Measurements from ENCODE around the gene CNGB1. TPM values are rescaled to one million over a fixed set of nuclear protein-coding genes. Genes with fewer than 3 reads are reported as not detected.

The CNGB1 gene
- total and polyA plus RNA-seq, 4 donors, result under 0.01 TPM; not detected in 2

- Histone ChIP-seq H3K4me3 (ENCODE audit: low read depth in 1 of 3, low read length in 3 of 3) (no peak overlapping the region), H3K9ac (ENCODE audit: low read depth in 1 of 2, low read length in 2 of 2) (no peak overlapping the region), H3K36me3 (ENCODE audit: control insufficient read depth in 4 of 4, insufficient read depth in 3 of 4, low read depth in 1 of 4, low read length in 3 of 4) (no peaks in the 10 kb centered on the region), H3K9me3 (ENCODE audit: control insufficient read depth in 4 of 4, low read length in 3 of 4) (no peaks in the 10 kb centered on the region), H3K27me3 (ENCODE audit: control insufficient read depth in 4 of 4, insufficient read depth in 4 of 4, low read length in 3 of 4) (no peaks in the 10 kb centered on the region), H3K27ac (ENCODE audit: low read depth in 1 of 2, low read length in 2 of 2) (no peak overlapping the region), H3K4me1 (ENCODE audit: control insufficient read depth in 4 of 4, insufficient read depth in 4 of 4, low read length in 3 of 4) (no peaks in the 10 kb centered on the region)
- TF ChIP-seq HNF4G (IDR thresholded peaks at IDR 0.05) (no peak), FOXA2 (IDR thresholded peaks at IDR 0.05) (no peak), JUND (IDR thresholded peaks at IDR 0.05) (no peak), YY1 (IDR thresholded peaks at IDR 0.05) (no peak), REST (IDR thresholded peaks at IDR 0.05) (no peak), RAD21 (IDR thresholded peaks at IDR 0.05) (no peak), MAX (IDR thresholded peaks at IDR 0.05) (no peak), EGR1 (IDR thresholded peaks at IDR 0.05; ENCODE audit: low read depth in 2 of 2) (no peak), RXRA (IDR thresholded peaks at IDR 0.05) (no peak), NR2F2 (IDR thresholded peaks at IDR 0.05) (no peak), HNF4A (conservative IDR thresholded peaks at IDR 0.05) (no peak), TAF1 (conservative IDR thresholded peaks at IDR 0.05) (no peak)
- WGBS, result 87% methylated on average over 4 of the region's 4 CpGs
- DNase-seq (ENCODE audit: low spot score), result no peak
These were observed 1.4 kb upstream of the CNGB1 start for GRCh38 chr16:57972306-57972705.

- no peak for TF ChIP-seq HNF4G (IDR thresholded peaks at IDR 0.05)
- no peak for TF ChIP-seq RAD21 (IDR thresholded peaks at IDR 0.05)
- no peak for TF ChIP-seq ZBTB33 (IDR thresholded peaks at IDR 0.05)
- no peak for TF ChIP-seq NR2F2 (IDR thresholded peaks at IDR 0.05)
- TF ChIP-seq EGR1 (IDR thresholded peaks at IDR 0.05; ENCODE audit: low read depth in 2 of 2), result no peak
- TF ChIP-seq CTCF (IDR thresholded peaks at IDR 0.05; ENCODE audit: low read depth, low read length, missing input control), result no peak
- no peak for TF ChIP-seq RXRA (IDR thresholded peaks at IDR 0.05)
- TF ChIP-seq FOXA1 (IDR thresholded peaks at IDR 0.05), result no peak
- TF ChIP-seq YY1 (IDR thresholded peaks at IDR 0.05), result no peak
- TF ChIP-seq ATF3 (IDR thresholded peaks at IDR 0.05), result no peak
- TF ChIP-seq FOXA2 (IDR thresholded peaks at IDR 0.05), result no peak
- TF ChIP-seq JUND (IDR thresholded peaks at IDR 0.05), result no peak
- no peak for TF ChIP-seq TAF1 (conservative IDR thresholded peaks at IDR 0.05)
- TF ChIP-seq HNF4A (conservative IDR thresholded peaks at IDR 0.05), result no peak
- no peak for TF ChIP-seq SP1 (IDR thresholded peaks at IDR 0.05)
- no peak for TF ChIP-seq MAX (IDR thresholded peaks at IDR 0.05)
- H3K9me3 ChIP-seq (ENCODE audit: control insufficient read depth in 4 of 4, low read length in 3 of 4), result no peaks in the 10 kb centered on the region
- H3K36me3 ChIP-seq (ENCODE audit: control insufficient read depth in 4 of 4, insufficient read depth in 3 of 4, low read depth in 1 of 4, low read length in 3 of 4), result no peaks in the 10 kb centered on the region
- no peak overlapping the region for H3K4me3 ChIP-seq (ENCODE audit: low read depth in 1 of 3, low read length in 3 of 3)
- no peak overlapping the region for H3K9ac ChIP-seq (ENCODE audit: low read depth in 1 of 2, low read length in 2 of 2)
- 94% methylated on average over 1 of the region's 1 CpG for WGBS
- H3K27ac ChIP-seq (ENCODE audit: low read depth in 1 of 2, low read length in 2 of 2), result no peak overlapping the region
- H3K4me1 ChIP-seq (ENCODE audit: control insufficient read depth in 4 of 4, insufficient read depth in 4 of 4, low read length in 3 of 4), result no peaks in the 10 kb centered on the region
- no peak for DNase-seq (ENCODE audit: low spot score)
- no peaks in the 10 kb centered on the region for H3K27me3 ChIP-seq (ENCODE audit: control insufficient read depth in 4 of 4, insufficient read depth in 4 of 4, low read length in 3 of 4)
These were observed 920 bp upstream of the CNGB1 start for GRCh38 chr16:57971848-57972247.

All from liver (tissue), 9 donors.